CD14-positive monocyte (primary cell): Measurements from ENCODE around the gene UBAP1L. TPM values are rescaled to one million over a fixed set of nuclear protein-coding genes. Genes with fewer than 3 reads are reported as not detected.

Source experiments
- DNase-seq, 3 donors: peaks; one replicate each; pipeline ENCODE4 v3.0.0-alpha.2; 2011 to 2022
- H2AFZ ChIP-seq: 2 replicates; pipeline ENCODE4 v1.6.0; 2012; ENCODE audit warnings: mild to moderate bottlenecking, low read depth, low read length, inconsistent platforms; ENCODE audit not compliant: insufficient read depth, poor library complexity, severe bottlenecking
- H3K27ac ChIP-seq, 2 donors: 1 replicate in 1 of 2; 2 replicates in 1 of 2; pipeline ENCODE4 v1.5.1; 2012 to 2013; ENCODE audit warnings: low read length in 2 of 2, control low read depth in 1 of 2, inconsistent platforms in 1 of 2, low read depth in 1 of 2, mild to moderate bottlenecking in 1 of 2
- H3K27me3 ChIP-seq, 2 donors: one replicate each; pipeline versions ENCODE4 v1.6.0 to v1.6.1; 2011 to 2013; ENCODE audit warnings: low read length in 2 of 2; ENCODE audit not compliant: control insufficient read depth in 2 of 2, insufficient read depth in 2 of 2
- H3K36me3 ChIP-seq, 2 donors: replicated peaks in 1 of 2; 1 replicate in 1 of 2; 2 replicates in 1 of 2; pipeline versions ENCODE4 v1.5.1 to v1.6.1; 2012 to 2013; ENCODE audit warnings: low read length in 2 of 2, control low read depth in 1 of 2, inconsistent platforms in 1 of 2, mild to moderate bottlenecking in 1 of 2; ENCODE audit not compliant: insufficient read depth in 2 of 2, control insufficient read depth in 1 of 2
- H3K4me1 ChIP-seq, 2 donors: 1 replicate in 1 of 2; 2 replicates in 1 of 2; pipeline versions ENCODE4 v1.5.1 to v1.6.1; 2012 to 2013; ENCODE audit warnings: low read length in 2 of 2, control low read depth in 1 of 2, inconsistent platforms in 1 of 2, mild to moderate bottlenecking in 1 of 2, moderate library complexity in 1 of 2; ENCODE audit not compliant: insufficient read depth in 2 of 2, control insufficient read depth in 1 of 2
- H3K4me2 ChIP-seq: replicated peaks from 2 replicates; pipeline ENCODE3; 2012; ENCODE audit warnings: low read length, moderate library complexity, mild to moderate bottlenecking; ENCODE audit not compliant: poor library complexity, severe bottlenecking; ENCODE audit errors: extremely low read depth
- H3K4me3 ChIP-seq, 3 experiments: fragments of 200-600 bp in 1 of 3; sonication (generic) in 1 of 3; replicated peaks in 1 of 3; 1 replicate in 2 of 3; 2 replicates in 1 of 3; pipeline ENCODE4 v1.5.1; 2011 to 2013; ENCODE audit warnings: low read length in 3 of 3, mild to moderate bottlenecking in 3 of 3, control low read depth in 2 of 3, low read depth in 2 of 3, inconsistent platforms in 1 of 3, moderate library complexity in 1 of 3
- H3K79me2 ChIP-seq: 2 replicates; pipeline ENCODE4 v1.6.0; 2012; ENCODE audit warnings: mild to moderate bottlenecking, control low read depth, inconsistent platforms, low read length, moderate library complexity; ENCODE audit not compliant: insufficient read depth
- H3K9ac ChIP-seq: 2 replicates; pipeline ENCODE4 v1.6.0; 2017; ENCODE audit warnings: low read length, mild to moderate bottlenecking; ENCODE audit not compliant: insufficient read depth, poor library complexity, severe bottlenecking
- H3K9me3 ChIP-seq, 2 donors: replicated peaks in 1 of 2; 1 replicate in 1 of 2; 2 replicates in 1 of 2; pipeline versions ENCODE4 v1.5.1 to v1.6.1; 2012 to 2013; ENCODE audit warnings: low read length in 2 of 2, control low read depth in 1 of 2; ENCODE audit not compliant: control insufficient read depth in 1 of 2, insufficient read depth in 1 of 2
- H4K20me1 ChIP-seq: 2 replicates; pipeline ENCODE4 v1.6.0; 2012; ENCODE audit warnings: mild to moderate bottlenecking, low read length, control low read depth, moderate library complexity; ENCODE audit not compliant: insufficient read depth
- H3K27ac Mint-ChIP-seq, 7 donors: one replicate each; pipeline ENCODE4 v1.8.0; 2020; ENCODE audit warnings: mild to moderate bottlenecking in 7 of 7, mixed read lengths in 7 of 7, moderate library complexity in 6 of 7, inconsistent platforms in 2 of 7
- H3K27me3 Mint-ChIP-seq, 3 donors: one replicate each; pipeline ENCODE4 v1.8.0; 2021 to 2022; ENCODE audit warnings: low read depth in 3 of 3, mild to moderate bottlenecking in 3 of 3, mixed read lengths in 3 of 3, moderate library complexity in 3 of 3, inconsistent platforms in 1 of 3
- H3K36me3 Mint-ChIP-seq, 2 donors: one replicate each; pipeline ENCODE4 v1.8.0; 2020; ENCODE audit warnings: mixed read lengths in 2 of 2, inconsistent platforms in 1 of 2, mild to moderate bottlenecking in 1 of 2
- H3K4me1 Mint-ChIP-seq: one replicate; pipeline ENCODE4 v1.8.0; 2020; ENCODE audit warnings: mild to moderate bottlenecking, mixed read lengths
- H3K4me3 Mint-ChIP-seq, 2 donors: one replicate each; pipeline ENCODE4 v1.8.0; 2020; ENCODE audit warnings: mild to moderate bottlenecking in 2 of 2, mixed read lengths in 2 of 2, moderate library complexity in 1 of 2
- H3K9me3 Mint-ChIP-seq, 7 donors: one replicate each; pipeline ENCODE4 v1.8.0; 2020 to 2022; ENCODE audit warnings: mixed read lengths in 7 of 7, mild to moderate bottlenecking in 6 of 7, moderate library complexity in 6 of 7, inconsistent platforms in 2 of 7
- CTCF ChIP-seq: fragments of 200-600 bp; IDR thresholded peaks from one replicate; pipeline ENCODE4 v1.8.0; 2022; ENCODE audit warnings: antibody characterized with exemption, mild to moderate bottlenecking
- WGBS: methylation state at CpG from one replicate; pipeline ENCODE4 v1.1.5; 2013; ENCODE audit warnings: missing lambda C conversion rate; ENCODE audit not compliant: insufficient coverage; 5-methylcytosine and 5-hydroxymethylcytosine counted together
- intact Hi-C, 2 donors: fragments of 100-400 bp; cut with micrococcal nuclease; formaldehyde crosslinking; loops; one replicate each; pipeline versions ENCODE4 v1.15.0 to v1.15.1; 2023
- polyA plus RNA-seq, 3 donors: library from polyadenylated mRNA; depleted of rRNA in 1 of 3; unstranded in 2 of 3; stranded (reverse) in 1 of 3; fragments of 300-500 nt in 2 of 3; fragments of >200 nt in 1 of 3; fragmentation: Illumina TruSeq in 2 of 3; gene quantifications; 1 replicate in 2 of 3; 2 replicates in 1 of 3; pipeline ENCODE4 v1.2.3, GENCODE V29; 2012 to 2021

The UBAP1L gene
- polyA plus RNA-seq, 3 donors, result 4.8 TPM; not detected in 2

GRCh38 chr15:65099336-65099735, 15.7 kb downstream of the UBAP1L start:
- Mint-ChIP-seq H3K4me3 (no peak overlapping the region), H3K4me1 (peaks cover 12% of the 10 kb centered on the region), H3K36me3 (peaks cover 48 to 54% of the 10 kb centered on the region in 2 donors), H3K27ac (no peak overlapping the region), H3K9me3 (no peaks in the 10 kb centered on the region), H3K27me3 (peaks cover 0 to 2% (median 2%) of the 10 kb centered on the region in 3 donors)
- H3K36me3 ChIP-seq, result peaks cover 27 to 64% of the 10 kb centered on the region in 2 donors
- H3K9ac ChIP-seq, result no peak overlapping the region
- no peak for DNase-seq
- H4K20me1 ChIP-seq, result no peaks in the 10 kb centered on the region
- H3K27ac ChIP-seq, result no peak overlapping the region
- H3K27me3 ChIP-seq, result no peaks in the 10 kb centered on the region
- peaks cover 13 to 14% of the 10 kb centered on the region in 2 donors for H3K4me1 ChIP-seq
- no peaks in the 10 kb centered on the region for H3K79me2 ChIP-seq
- no peak overlapping the region for H3K4me3 ChIP-seq
- WGBS, result 98% methylated on average over 4 of the region's 5 CpGs
- intact Hi-C loops, result no loop called here
- no peaks in the 10 kb centered on the region for H3K9me3 ChIP-seq
- no peak for TF ChIP-seq CTCF
- no peak overlapping the region for H2AFZ ChIP-seq
- H3K4me2 ChIP-seq, result no peak overlapping the region

- WGBS, result 80% methylated on average over 2 of the region's 7 CpGs
- H3K27ac ChIP-seq, result no peak overlapping the region
- H3K9ac ChIP-seq, result no peak overlapping the region
- no peaks in the 10 kb centered on the region for H3K27me3 ChIP-seq
- H2AFZ ChIP-seq, result no peak overlapping the region
- H3K9me3 ChIP-seq, result no peaks in the 10 kb centered on the region
- no peaks in the 10 kb centered on the region for H3K79me2 ChIP-seq
- no peak for DNase-seq
- peaks cover 27 to 51% of the 10 kb centered on the region in 2 donors for H3K36me3 ChIP-seq
- H3K9me3 Mint-ChIP-seq, result no peaks in the 10 kb centered on the region
- H3K4me1 Mint-ChIP-seq, result peaks cover 12% of the 10 kb centered on the region
- H3K4me3 ChIP-seq, result no peak overlapping the region
- no peak overlapping the region for H3K27ac Mint-ChIP-seq
- H3K4me1 ChIP-seq, result peaks cover 13 to 14% of the 10 kb centered on the region in 2 donors
- no peak overlapping the region for H3K4me3 Mint-ChIP-seq
- intact Hi-C loops, result no loop called here
- TF ChIP-seq CTCF, result no peak
- no peaks in the 10 kb centered on the region for H4K20me1 ChIP-seq
- no peak overlapping the region for H3K4me2 ChIP-seq
- H3K36me3 Mint-ChIP-seq, result peaks cover 40 to 52% of the 10 kb centered on the region in 2 donors
- peaks cover 0 to 2% (median 2%) of the 10 kb centered on the region in 3 donors for H3K27me3 Mint-ChIP-seq
These were observed 17.2 kb downstream of the UBAP1L start for GRCh38 chr15:65097651-65098263.
